GM12872 (cell line): ENCODE data around the gene MAPK9.

Source experiments
- CTCF ChIP-seq: IDR thresholded peaks from 3 replicates; pipeline ENCODE4 v1.5.1; 2011; ENCODE audit warnings: low read depth, mild to moderate bottlenecking, low read length, moderate library complexity; ENCODE audit not compliant: insufficient read depth

MAPK9 gene

DNA sequence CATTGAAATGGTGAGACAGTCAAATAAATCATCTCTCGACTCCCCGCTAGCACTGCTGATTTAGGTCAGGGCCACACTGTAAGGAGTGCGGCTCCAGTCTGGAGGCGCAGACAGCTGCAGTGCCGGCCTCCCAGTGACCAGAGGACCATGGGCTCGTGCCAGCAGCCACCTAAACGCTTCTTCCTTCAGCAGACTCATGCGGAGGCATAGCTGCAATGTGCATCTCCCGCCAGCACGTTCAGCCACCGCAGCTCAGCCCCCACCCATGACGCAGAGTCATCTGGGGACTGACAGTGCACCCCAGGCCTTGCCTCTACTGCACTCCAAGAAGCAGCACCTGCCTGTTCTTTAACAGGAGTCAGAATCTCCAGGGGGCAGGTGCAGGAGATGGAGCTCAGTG, 13.6 kb upstream of the MAPK9 start:
- TF ChIP-seq CTCF: no peak

DNA sequence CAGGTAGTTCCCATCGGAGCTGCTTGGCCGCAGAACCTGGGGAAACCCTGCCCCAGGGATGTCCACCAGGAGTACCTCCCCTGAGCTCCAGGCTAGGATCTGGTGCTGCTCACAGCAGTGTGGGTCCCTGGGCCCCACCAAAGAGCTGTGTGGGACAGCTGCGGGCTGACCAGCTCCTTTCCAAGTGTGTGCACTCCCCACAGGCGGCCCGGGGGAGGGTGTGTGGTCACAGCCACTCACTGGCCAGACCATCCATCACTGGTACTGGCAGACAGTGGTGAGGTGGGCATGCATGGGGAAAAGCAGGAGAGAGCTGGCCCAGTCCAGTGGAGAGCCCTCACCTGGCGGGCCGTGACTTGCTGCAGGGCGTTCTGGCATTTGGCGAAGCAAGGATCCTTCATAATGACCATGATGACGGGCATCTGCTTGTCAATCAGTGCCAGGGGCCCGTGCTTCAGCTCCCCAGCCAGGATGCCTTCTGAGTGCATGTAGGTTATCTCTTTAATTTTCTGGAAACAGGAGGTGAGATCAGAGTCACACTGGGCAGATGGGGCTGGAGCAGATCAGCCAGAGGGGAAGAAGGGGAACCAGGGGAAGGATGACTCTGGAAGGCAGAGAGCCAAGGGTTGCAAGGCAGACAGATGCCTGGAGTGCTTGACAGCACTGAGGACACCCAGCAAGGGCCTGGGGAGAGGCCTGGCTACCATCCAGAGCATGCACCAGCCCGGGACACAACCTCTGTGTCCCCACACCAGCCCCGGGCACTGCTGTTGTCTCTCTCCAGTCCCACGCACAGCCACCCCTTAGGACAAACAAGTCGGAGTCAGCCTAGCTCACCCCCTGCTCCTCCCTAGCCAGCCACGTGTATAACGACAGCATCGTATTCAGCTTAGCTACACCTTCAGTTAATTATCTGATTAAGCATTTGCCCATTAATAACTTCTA, 12.8 kb upstream of the MAPK9 start:
- TF ChIP-seq CTCF: no peak

DNA sequence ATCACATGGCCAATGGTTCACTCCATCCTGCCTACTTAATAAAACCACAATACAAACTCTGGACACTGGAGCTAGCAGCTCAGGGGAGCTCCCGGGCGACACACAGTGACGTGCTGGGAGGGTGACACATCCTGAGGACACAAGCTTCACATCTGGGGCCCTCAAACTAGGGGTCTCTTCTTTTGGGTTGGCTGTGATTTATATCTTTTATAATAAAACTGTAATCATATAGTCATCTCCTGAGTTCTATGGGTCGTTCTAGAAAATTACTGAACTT, 12.1 kb upstream of the MAPK9 start:
- no peak for TF ChIP-seq CTCF

DNA sequence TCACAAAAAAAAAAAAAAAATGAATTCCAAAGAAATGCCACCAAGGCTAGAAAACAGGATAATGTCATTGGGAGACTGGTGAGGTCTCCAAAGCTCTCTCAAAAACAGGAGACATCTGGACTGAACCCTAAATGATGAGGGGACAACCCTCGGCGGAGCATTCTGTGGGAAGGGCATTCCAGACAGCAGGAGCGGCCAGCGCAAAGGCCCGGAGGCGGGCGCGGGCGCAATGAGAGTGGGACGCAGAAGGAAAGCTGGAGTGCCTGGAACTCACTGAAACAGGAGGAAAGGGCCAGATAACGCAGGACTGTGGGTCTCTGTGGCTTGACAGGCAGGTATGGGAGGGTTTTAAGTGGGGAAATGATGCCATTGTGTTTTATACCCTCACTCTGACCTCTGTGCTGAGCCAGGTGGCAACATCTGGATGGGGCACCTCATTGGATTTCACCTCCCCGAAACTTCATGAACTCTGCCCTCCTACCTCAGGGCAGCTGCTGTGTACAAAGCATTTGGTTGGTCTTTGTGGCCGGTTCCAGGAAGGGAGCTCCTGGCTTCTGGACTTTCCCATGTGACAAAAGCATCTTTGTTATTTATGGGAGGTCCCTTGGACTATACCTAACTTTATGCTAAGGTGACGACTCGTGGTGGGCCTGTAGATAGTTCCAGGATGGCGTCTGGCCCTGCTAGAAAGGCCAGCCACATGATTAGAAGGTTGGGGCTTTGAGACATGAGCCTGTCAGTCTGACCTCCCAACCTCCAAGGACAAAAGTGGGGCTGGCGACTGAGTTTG, 11.5 kb upstream of the MAPK9 start:
- no peak for TF ChIP-seq CTCF

DNA sequence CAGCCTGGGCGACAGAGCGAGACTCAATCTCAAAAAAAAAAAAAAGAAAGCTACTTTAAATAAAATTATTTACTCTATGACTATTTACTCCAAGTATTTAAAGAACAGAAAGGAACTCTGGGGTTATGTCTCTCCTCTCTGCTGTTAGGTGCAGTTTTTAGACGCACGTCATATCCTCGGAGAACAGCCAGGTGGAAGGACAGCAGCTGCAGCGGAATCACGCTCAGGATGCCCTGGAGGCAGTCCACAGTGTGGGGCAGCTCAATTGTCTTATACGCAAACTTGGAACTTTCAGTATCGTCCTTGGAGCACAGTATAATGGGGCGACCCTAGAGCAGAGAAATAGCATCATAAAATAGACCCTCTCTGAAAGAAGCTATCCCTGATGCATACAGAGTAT, 10.4 kb upstream of the MAPK9 start:
- TF ChIP-seq CTCF: no peak

GRCh38 chr5:180301253-180301652, 9.4 kb upstream of the MAPK9 start:
- no peak for TF ChIP-seq CTCF

DNA sequence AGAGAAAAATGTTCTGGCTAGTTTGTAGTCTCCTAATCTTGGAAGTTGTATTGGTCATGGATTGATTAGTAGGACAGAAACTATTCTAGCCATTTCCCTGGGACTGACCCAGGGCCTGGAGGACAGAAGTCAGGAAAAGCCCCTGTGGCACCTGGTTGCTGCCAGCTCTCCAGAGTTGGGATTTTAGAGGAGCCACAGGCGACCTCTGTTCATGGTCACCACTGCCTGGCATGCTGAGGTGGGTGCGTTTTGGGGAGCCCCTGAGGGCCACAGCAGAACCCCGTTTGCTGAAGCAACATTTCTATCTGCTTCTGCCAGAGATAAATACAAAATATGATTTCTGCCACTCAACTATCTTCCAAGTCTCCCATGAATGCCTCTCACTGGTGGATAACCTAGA, 7.6 kb upstream of the MAPK9 start:
- no peak for TF ChIP-seq CTCF
